Stomach (tissue), 9 donors: Measurements from ENCODE around the gene ANKIB1. TPM values are rescaled to one million over a fixed set of nuclear protein-coding genes. Genes with fewer than 3 reads are reported as not detected.

Experiments used
- DNase-seq, 2 donors: peaks; one replicate each; pipeline versions ENCODE4 v3.0.0 to v3.0.0-alpha.2; 2013 to 2019
- H3K27ac ChIP-seq, 5 donors: fragments of 200-600 bp in 4 of 5; sonication (generic) in 4 of 5; one replicate each; pipeline ENCODE4 v1.5.1; 2013 to 2019; ENCODE audit warnings: mild to moderate bottlenecking in 1 of 5, moderate library complexity in 1 of 5
- H3K27me3 ChIP-seq, 3 donors: fragments of 200-600 bp; sonication (generic); one replicate each; pipeline ENCODE4 v1.5.1; 2017 to 2019; ENCODE audit warnings: mixed run types in 1 of 3
- H3K36me3 ChIP-seq, 4 donors: fragments of 200-600 bp; sonication (generic); 1 replicate in 3 of 4; 2 replicates in 1 of 4; pipeline ENCODE4 v1.5.1; 2016 to 2019
- H3K4me1 ChIP-seq, 4 donors: fragments of 200-600 bp; sonication (generic); one replicate each; pipeline ENCODE4 v1.5.1; 2016 to 2019
- H3K4me3 ChIP-seq, 4 donors: fragments of 200-600 bp; sonication (generic) in 3 of 4; one replicate each; pipeline ENCODE4 v1.5.1; 2016 to 2019; ENCODE audit warnings: mild to moderate bottlenecking in 1 of 4
- H3K9me3 ChIP-seq, 4 donors: fragments of 200-600 bp; sonication (generic); one replicate each; pipeline ENCODE4 v1.5.1; 2016 to 2019
- CTCF ChIP-seq, 7 experiments: fragments of 450-650 bp in 4 of 7; fragments of 200-600 bp in 3 of 7; sonication (generic) in 3 of 7; IDR thresholded peaks; one replicate each; pipeline ENCODE4 v1.5.1; 2016 to 2019; ENCODE audit warnings: antibody characterized with exemption in 7 of 7, control low read depth in 2 of 7, mild to moderate bottlenecking in 1 of 7
- EP300 ChIP-seq: sonication (generic); formaldehyde crosslinking; IDR thresholded peaks from one replicate; pipeline ENCODE4 v1.6.1; 2017; ENCODE audit warnings: antibody characterized with exemption
- POLR2A ChIP-seq, 4 donors: fragments of 450-650 bp; IDR thresholded peaks; one replicate each; pipeline ENCODE4 v1.6.1; 2016; ENCODE audit warnings: antibody characterized with exemption in 4 of 4, control low read depth in 2 of 4, mild to moderate bottlenecking in 1 of 4, moderate library complexity in 1 of 4
- POLR2AphosphoS5 ChIP-seq, 3 donors: sonication (generic); formaldehyde crosslinking; IDR thresholded peaks; one replicate each; pipeline ENCODE4 v1.6.1; 2016; ENCODE audit warnings: antibody characterized with exemption in 3 of 3
- WGBS, 5 donors: extraction: QIAGEN DNeasy Blood & Tissue Kit in 3 of 5; methylation state at CpG; one replicate each; pipeline versions ENCODE4 v1.1.5 to v1.1.7; 2013 to 2018; 5-methylcytosine and 5-hydroxymethylcytosine counted together
- intact Hi-C: fragments of 100-400 bp; cut with DNase I; formaldehyde crosslinking; loops from one replicate; pipeline ENCODE4 v1.15.1; 2023; ENCODE audit warnings: low total_unique reads
- polyA plus RNA-seq, 3 donors: library from polyadenylated mRNA; stranded (reverse); fragments of 200-250 nt; gene quantifications; one replicate each; pipeline ENCODE4 v1.2.3, GENCODE V29; 2013
- total RNA-seq, 5 donors: library from RNA; depleted of rRNA; stranded (reverse); fragments of >200 nt; gene quantifications; one replicate each; pipeline versions ENCODE4 v1.1.0 to v1.2.3, GENCODE V29; 2014 to 2016
- donor health status: healthy with polysubstance abuse.
- donor health status: Bipolar disorder and iron deficiency.
- donor health status: healthy.

ANKIB1 gene
- total and polyA plus RNA-seq, 8 donors = 8.3 to 212 (median 36.2) TPM

- Histone ChIP-seq H3K9me3 (peaks cover 0 to 17% (median 0%) of the 10 kb centered on the region in 4 donors), H3K27me3 (no peaks in the 10 kb centered on the region), H3K27ac (no peak overlapping the region), H3K4me3 (no peak overlapping the region), H3K36me3 (peaks cover 31 to 97% (median 88%) of the 10 kb centered on the region in 4 donors), H3K4me1 (no peaks in the 10 kb centered on the region)
- DNase-seq = no peak
- intact Hi-C loops = no loop called here
- TF ChIP-seq POLR2A (IDR thresholded peaks at IDR 0.05) (no peak), EP300 (no peak), CTCF (IDR thresholded peaks at IDR 0.05) (no peak), POLR2AphosphoS5 (IDR thresholded peaks at IDR 0.05) (no peak)
- WGBS, 5 donors = 97 to 100% (median 100%) methylated on average over 1 of the region's 1 CpG
These were observed 39.1 kb upstream of the ANKIB1 start for GRCh38 chr7:92206672-92207071.

- peak in 1 of 2 donors; percentile 2 for DNase-seq
- Histone ChIP-seq H3K27me3 (no peaks in the 10 kb centered on the region), H3K4me3 (no peak overlapping the region), H3K27ac (no peak overlapping the region), H3K4me1 (no peaks in the 10 kb centered on the region), H3K9me3 (no peaks in the 10 kb centered on the region), H3K36me3 (peaks cover 34 to 97% (median 95%) of the 10 kb centered on the region in 4 donors)
- TF ChIP-seq EP300 = no peak
- TF ChIP-seq POLR2A (IDR thresholded peaks at IDR 0.05) = no peak
- 90 to 98% (median 96%) methylated on average over 3 of the region's 3 CpGs for WGBS, 5 donors
- intact Hi-C loops = no loop called here
These were observed 24.0 kb upstream of the ANKIB1 start for GRCh38 chr7:92221766-92222165.

DNA sequence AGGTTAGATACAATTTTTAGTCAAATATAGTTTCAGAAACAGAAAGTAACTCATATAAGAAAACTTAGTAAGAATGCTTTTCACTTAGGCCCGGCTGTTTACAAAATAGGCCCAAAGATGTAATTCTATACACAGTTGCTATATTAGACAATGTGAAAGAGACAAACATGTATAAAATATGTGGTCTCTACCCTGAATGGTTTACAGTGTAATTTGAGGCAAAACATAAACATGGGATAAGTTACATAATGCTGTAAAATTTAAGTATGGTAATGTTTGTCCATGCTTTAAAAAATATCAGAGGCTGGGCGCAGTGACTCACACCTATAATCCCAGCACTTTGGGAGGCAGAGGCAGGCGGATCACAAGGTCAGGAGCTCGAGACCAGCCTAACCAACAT, 18.8 kb upstream of the ANKIB1 start:
- no peak for DNase-seq
- TF ChIP-seq CTCF (IDR thresholded peaks at IDR 0.05) (no peak), POLR2AphosphoS5 (IDR thresholded peaks at IDR 0.05) (no peak), EP300 (no peak), POLR2A (IDR thresholded peaks at IDR 0.05) (no peak)
- Histone ChIP-seq H3K9me3 (no peaks in the 10 kb centered on the region), H3K27ac (no peak overlapping the region), H3K4me3 (no peak overlapping the region), H3K4me1 (no peaks in the 10 kb centered on the region), H3K27me3 (no peaks in the 10 kb centered on the region), H3K36me3 (peaks cover 21 to 97% (median 91%) of the 10 kb centered on the region in 4 donors)
- intact Hi-C loops = no loop called here
- 85 to 91% (median 88%) methylated on average over 4 of the region's 4 CpGs for WGBS, 5 donors

- intact Hi-C loops = no loop called here
- TF ChIP-seq CTCF (IDR thresholded peaks at IDR 0.05) (no peak), POLR2A (IDR thresholded peaks at IDR 0.05) (no peak), POLR2AphosphoS5 (IDR thresholded peaks at IDR 0.05) (no peak), EP300 (no peak)
- WGBS, 5 donors = 87 to 100% (median 98%) methylated on average over 2 of the region's 2 CpGs
- H3K36me3 ChIP-seq = peaks cover 30 to 95% (median 92%) of the 10 kb centered on the region in 4 donors
- no peak for DNase-seq
- no peak overlapping the region for H3K4me3 ChIP-seq
- no peaks in the 10 kb centered on the region for H3K9me3 ChIP-seq
- H3K27ac ChIP-seq = no peak overlapping the region
- H3K27me3 ChIP-seq = no peaks in the 10 kb centered on the region
- H3K4me1 ChIP-seq = no peaks in the 10 kb centered on the region
These were observed 17.7 kb upstream of the ANKIB1 start for GRCh38 chr7:92228100-92228499.

DNA sequence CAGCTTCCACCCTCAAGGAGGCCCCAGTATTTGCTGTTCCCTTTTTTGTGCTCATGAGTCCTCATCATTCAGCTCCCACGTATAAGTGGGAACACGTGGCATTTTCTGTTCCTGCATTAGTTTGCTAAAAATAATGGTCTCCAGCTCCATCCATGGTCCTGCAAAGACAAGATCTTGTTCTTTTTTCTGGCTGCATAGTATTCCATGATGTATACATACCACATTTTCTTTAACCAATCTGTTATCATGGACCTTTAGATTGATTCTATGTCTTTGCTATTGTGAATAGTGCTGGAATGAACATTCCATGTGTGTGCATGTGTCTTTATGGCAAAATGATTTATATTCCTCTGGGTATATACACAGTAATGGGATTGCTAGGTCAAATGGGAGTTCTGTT, 17.0 kb upstream of the ANKIB1 start:
- H3K9me3 ChIP-seq = no peaks in the 10 kb centered on the region
- H3K36me3 ChIP-seq = peaks cover 30 to 95% (median 93%) of the 10 kb centered on the region in 4 donors
- intact Hi-C loops = no loop called here
- 98 to 100% (median 98%) methylated on average over 2 of the region's 2 CpGs for WGBS, 5 donors
- DNase-seq = no peak
- no peak for TF ChIP-seq CTCF (IDR thresholded peaks at IDR 0.05)
- H3K27ac ChIP-seq = no peak overlapping the region
- no peaks in the 10 kb centered on the region for H3K4me1 ChIP-seq
- no peak overlapping the region for H3K4me3 ChIP-seq
- no peaks in the 10 kb centered on the region for H3K27me3 ChIP-seq
